ENCODE results near the gene TRIP12.

DNA sequence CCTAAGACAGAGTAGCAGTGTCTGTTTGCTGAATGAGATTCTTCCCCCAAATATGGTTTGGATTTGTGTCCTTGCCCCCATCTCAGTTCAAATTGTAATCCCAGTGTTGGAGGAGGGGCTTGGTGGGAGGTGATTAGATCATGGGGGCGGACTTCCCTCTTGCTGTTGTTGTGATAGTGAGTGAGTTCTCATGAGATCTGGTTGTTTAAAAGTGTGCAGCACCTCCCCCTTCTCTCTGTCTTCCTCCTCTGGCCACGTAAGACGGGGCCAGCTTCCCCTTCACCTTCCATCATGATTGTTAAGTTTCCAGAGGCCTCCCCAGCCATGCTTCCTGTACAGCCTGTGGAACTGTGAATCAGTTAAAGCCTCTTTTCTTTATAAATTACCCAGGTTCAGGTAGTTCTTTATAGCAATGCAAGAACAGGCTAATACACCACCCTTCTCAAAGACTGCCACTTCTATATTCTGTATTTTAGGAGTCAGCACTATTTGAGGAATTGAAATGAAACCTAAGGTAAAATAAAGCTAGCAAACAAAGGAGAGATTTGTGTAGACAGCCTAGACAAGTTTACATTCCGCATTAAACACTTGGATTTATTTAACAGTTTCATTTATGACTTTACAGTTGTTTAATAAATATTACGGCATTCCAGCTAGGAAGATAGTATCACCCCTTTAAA lies 22.1 kb upstream of the TRIP12 start:
- no peak for TF ChIP-seq KDM1A (IDR thresholded peaks at IDR 0.05; ENCODE audit: borderline replicate concordance, low read length)
- no peak for TF ChIP-seq TCF12 (IDR thresholded peaks at IDR 0.05; ENCODE audit: low read depth, low read length)
- no peak for TF ChIP-seq EZH2 (IDR thresholded peaks at IDR 0.05; ENCODE audit: low read depth, low read length, severe bottlenecking)
